ENCODE data around the gene KMO. TPM values are rescaled to one million over a fixed set of nuclear protein-coding genes. Genes with fewer than 3 reads are reported as not detected.

Gene KMO
- total and polyA plus RNA-seq, 8 donors = 0.04 to 0.89 (median 0.23) TPM; not detected in 2

DNA sequence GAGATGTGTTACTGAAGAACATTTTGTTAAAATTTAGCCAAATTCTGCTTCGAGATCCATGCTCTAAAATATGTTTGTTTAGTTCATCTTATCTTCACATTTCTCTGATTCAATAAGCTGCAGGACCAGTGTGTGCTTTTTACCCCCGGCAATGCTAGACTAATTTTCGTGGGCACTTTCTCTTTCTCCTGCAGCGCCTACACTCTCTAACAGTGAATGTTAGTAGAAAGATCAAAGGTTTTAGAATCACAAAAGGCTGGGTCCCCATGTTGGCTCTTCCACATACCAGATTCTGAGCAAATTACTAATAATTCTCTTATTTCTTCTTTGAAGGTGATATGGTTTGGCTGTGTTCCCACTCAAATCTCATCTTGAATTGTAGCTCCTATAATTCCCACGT is 99.5 kb downstream of the KMO start:
- intact Hi-C loops (cut with DNase I) = no loop called here
- FAIRE-seq (no peak), ATAC-seq (no peak), DNase-seq (no peak)
- WGBS, 2 donors = 52 to 54% methylated on average over 5 of the region's 5 CpGs
- Histone ChIP-seq H3K36me3 (no peaks in the 10 kb centered on the region), H3K27ac (no peak overlapping the region), H3K4me3 (no peak overlapping the region), H3K4me1 (no peaks in the 10 kb centered on the region), H3K9me3 (no peaks in the 10 kb centered on the region), H3K27me3 (no peaks in the 10 kb centered on the region)
- TF ChIP-seq, protein P1, sequence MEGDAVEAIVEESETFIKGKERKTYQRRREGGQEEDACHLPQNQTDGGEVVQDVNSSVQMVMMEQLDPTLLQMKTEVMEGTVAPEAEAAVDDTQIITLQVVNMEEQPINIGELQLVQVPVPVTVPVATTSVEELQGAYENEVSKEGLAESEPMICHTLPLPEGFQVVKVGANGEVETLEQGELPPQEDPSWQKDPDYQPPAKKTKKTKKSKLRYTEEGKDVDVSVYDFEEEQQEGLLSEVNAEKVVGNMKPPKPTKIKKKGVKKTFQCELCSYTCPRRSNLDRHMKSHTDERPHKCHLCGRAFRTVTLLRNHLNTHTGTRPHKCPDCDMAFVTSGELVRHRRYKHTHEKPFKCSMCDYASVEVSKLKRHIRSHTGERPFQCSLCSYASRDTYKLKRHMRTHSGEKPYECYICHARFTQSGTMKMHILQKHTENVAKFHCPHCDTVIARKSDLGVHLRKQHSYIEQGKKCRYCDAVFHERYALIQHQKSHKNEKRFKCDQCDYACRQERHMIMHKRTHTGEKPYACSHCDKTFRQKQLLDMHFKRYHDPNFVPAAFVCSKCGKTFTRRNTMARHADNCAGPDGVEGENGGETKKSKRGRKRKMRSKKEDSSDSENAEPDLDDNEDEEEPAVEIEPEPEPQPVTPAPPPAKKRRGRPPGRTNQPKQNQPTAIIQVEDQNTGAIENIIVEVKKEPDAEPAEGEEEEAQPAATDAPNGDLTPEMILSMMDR (IDR thresholded peaks at IDR 0.05) = no peak

- ATAC-seq = no peak
- no peak overlapping the region for H3K27ac ChIP-seq
- no peaks in the 10 kb centered on the region for H3K36me3 ChIP-seq
- no peaks in the 10 kb centered on the region for H3K27me3 ChIP-seq
- peaks cover 0 to 4% (median 0%) of the 10 kb centered on the region in 3 donors for H3K4me1 ChIP-seq
- no peaks in the 10 kb centered on the region for H3K9me3 ChIP-seq
- FAIRE-seq = no peak
- intact Hi-C loops (cut with DNase I) = no loop called here
- DNase-seq = no peak
- WGBS, 2 donors = 81 to 84% methylated on average over 3 of the region's 3 CpGs
- TF ChIP-seq, protein P1 (IDR thresholded peaks at IDR 0.05) = no peak
- no peak overlapping the region for H3K4me3 ChIP-seq
Observed at GRCh38 chr1:241632987-241633386, 100.8 kb downstream of the KMO start.

- 92 to 93% methylated on average over 4 of the region's 4 CpGs for WGBS, 2 donors
- Histone ChIP-seq H3K27ac (no peak overlapping the region), H3K9me3 (no peaks in the 10 kb centered on the region), H3K27me3 (no peaks in the 10 kb centered on the region), H3K36me3 (no peaks in the 10 kb centered on the region), H3K4me3 (no peak overlapping the region), H3K4me1 (peaks cover 0 to 15% (median 6%) of the 10 kb centered on the region in 3 donors)
- intact Hi-C loops (cut with DNase I) = no loop called here
- FAIRE-seq (no peak), ATAC-seq (no peak), DNase-seq (no peak)
- TF ChIP-seq, protein P1 (IDR thresholded peaks at IDR 0.05) = no peak
Observed at GRCh38 chr1:241635556-241636152, 103.5 kb downstream of the KMO start.

DNA sequence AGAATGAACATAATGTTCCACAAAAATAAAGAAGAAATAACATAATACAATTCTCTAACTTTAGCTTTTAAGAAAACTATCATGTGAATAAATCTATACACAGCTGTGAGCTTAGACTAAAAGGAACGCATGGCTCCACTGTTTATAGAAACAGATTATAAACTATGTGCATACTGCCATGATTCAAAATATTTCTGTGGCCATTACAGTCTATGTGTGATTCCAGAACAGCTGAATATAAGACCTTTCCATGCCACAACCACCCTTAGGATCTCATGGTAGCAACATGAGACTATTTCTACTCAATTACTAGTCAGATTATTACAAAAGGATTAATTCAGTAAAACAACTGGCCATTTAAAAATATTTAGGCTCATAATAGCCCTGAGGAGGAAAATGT is 104.1 kb downstream of the KMO start:
- Histone ChIP-seq H3K4me1 (peaks cover 0 to 18% (median 6%) of the 10 kb centered on the region in 3 donors), H3K36me3 (no peaks in the 10 kb centered on the region), H3K27ac (no peak overlapping the region), H3K4me3 (no peak overlapping the region), H3K9me3 (no peaks in the 10 kb centered on the region), H3K27me3 (no peaks in the 10 kb centered on the region)
- intact Hi-C loops (cut with DNase I) = no loop called here
- DNase-seq (no peak), FAIRE-seq (no peak), ATAC-seq (no peak)
- TF ChIP-seq, protein P1 (IDR thresholded peaks at IDR 0.05) = no peak
- WGBS, 2 donors = 65% methylated on average over 1 of the region's 1 CpG

GRCh38 chr1:241637046-241637590 is 104.9 kb downstream of the KMO start:
- DNase-seq = no peak

More at GRCh38 chr1:241637046-241637590, 104.9 kb downstream of the KMO start:
- H3K27me3 ChIP-seq = no peaks in the 10 kb centered on the region
- intact Hi-C loops (cut with DNase I) = no loop called here
- H3K9me3 ChIP-seq = no peaks in the 10 kb centered on the region
- H3K36me3 ChIP-seq = no peaks in the 10 kb centered on the region
- no peak overlapping the region for H3K4me3 ChIP-seq
- no peak for FAIRE-seq
- no peak overlapping the region for H3K27ac ChIP-seq
- no peak for ATAC-seq
- TF ChIP-seq, protein P1 (IDR thresholded peaks at IDR 0.05) = no peak
- peaks cover 0 to 18% (median 6%) of the 10 kb centered on the region in 3 donors for H3K4me1 ChIP-seq

Measured in pancreas (tissue), 10 donors.